Measurements from ENCODE around the gene PCK1. TPM values are rescaled to one million over a fixed set of nuclear protein-coding genes. Genes with fewer than 3 reads are reported as not detected.

The PCK1 gene
- total RNA-seq, 1 donor from 2014 or later = not detected

DNA sequence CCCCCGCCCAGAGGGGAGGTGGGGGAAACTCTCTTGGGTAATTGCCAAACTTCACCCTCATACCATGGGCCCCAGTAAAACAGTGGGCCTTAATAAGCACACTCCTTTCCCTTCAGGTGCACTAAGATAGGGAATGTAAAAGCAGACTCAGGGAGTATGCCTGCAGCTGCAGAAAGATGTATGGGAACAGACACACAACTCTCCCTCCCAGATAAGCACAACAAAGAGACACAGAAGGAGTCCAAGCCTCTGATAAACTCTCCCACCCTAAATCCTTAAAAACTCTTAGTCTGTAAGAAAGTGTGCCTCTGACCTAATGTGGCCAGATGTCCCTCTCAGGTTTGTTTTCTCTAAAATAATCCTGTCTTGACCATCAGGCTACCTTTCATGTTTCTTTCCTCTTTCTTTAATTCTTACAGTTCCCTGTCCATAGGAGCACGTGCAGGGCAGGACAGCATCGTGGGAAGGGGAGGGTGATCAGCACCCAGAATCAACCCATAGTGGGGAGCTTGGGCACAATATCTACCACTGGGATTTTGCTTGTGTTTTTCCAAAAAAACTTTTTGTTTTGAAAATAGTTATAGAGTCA lies 24.7 kb upstream of the PCK1 start:
- intact Hi-C loops (cut with micrococcal nuclease) = no loop called here

DNA sequence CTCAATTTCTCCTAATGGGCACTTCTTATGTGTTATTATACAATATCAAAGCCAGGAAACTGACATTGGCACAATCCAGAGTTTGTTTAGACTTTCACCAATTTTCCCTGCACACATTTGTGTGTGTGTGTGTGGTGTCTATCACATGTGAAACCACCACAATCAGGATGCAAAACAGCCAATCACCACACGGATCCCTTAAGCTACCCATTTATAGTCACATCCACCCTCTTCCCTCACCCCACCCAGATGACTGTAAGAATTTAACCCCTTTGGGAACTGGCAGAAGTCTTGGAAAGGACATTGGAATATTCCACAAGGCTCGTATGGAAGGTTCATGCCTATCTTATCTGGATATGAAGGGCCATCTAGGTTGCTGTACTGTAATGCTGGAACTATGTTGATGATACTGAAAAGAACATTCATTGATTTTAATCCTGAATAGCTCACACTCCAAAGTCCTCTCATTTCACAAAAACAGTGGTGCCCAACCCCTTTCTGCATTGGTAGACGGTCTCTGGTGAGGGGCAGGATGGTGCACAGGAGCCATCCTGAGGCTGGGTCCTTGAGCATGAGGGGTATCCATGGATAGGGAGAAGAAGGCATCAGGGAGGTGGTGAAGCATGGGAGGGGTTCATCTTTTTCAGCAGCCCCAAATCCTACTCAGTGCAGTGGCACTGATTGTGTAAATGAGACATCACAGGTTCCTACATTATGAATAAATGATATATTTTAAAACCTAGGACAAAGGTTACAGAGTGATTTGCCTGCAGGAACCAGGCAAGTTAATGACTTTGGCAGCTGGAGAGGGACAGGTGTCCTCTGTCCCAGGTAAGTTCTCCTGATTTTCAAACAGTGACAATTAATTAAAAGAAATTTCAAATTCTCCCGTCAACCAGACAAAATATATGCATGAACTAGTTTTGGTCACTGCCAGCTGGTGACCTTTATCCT lies 23.9 kb upstream of the PCK1 start:
- intact Hi-C loops (cut with micrococcal nuclease) = no loop called here

- intact Hi-C loops (cut with micrococcal nuclease) = no loop called here
These were observed 23.1 kb upstream of the PCK1 start for GRCh38 chr20:57537822-57538221.

- intact Hi-C loops (cut with micrococcal nuclease) = no loop called here
These were observed 21.0 kb upstream of the PCK1 start for GRCh38 chr20:57539889-57540288.

DNA sequence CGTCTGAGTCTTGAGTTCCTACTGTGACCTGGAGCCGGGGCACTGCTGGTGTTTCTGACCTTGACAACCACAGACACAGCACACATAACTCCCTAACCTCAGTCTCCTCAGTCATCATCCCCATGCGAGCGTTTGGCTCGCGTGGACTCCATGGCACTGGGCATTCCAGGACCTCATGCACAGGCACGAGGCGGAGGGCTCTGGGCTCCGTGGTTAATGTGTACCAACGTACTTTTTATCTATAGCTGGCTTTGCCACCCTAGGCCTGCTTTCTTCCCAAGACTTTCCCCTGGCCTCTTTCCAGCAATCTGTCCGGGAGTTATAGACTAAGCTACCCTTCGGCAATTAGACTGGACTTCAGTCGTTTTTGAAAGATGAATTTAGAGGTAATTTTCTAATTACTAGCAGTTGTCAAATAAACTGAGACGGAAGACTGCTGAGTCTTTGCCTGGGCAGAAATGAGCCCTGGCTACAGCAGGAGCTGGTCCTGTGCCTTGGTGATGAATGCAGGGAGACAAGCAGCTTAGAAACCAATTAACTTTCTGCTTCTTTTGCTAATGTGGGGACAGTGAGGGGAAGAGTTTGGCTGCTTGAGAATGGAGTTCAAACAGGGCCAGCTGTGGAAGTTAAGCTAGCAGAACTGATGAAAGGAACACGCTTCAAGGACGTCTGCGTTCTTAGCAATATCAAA lies 19.9 kb upstream of the PCK1 start:
- intact Hi-C loops (cut with micrococcal nuclease) = no loop called here

GRCh38 chr20:57543754-57544153 lies 17.2 kb upstream of the PCK1 start:
- intact Hi-C loops (cut with micrococcal nuclease) = no loop called here

DNA sequence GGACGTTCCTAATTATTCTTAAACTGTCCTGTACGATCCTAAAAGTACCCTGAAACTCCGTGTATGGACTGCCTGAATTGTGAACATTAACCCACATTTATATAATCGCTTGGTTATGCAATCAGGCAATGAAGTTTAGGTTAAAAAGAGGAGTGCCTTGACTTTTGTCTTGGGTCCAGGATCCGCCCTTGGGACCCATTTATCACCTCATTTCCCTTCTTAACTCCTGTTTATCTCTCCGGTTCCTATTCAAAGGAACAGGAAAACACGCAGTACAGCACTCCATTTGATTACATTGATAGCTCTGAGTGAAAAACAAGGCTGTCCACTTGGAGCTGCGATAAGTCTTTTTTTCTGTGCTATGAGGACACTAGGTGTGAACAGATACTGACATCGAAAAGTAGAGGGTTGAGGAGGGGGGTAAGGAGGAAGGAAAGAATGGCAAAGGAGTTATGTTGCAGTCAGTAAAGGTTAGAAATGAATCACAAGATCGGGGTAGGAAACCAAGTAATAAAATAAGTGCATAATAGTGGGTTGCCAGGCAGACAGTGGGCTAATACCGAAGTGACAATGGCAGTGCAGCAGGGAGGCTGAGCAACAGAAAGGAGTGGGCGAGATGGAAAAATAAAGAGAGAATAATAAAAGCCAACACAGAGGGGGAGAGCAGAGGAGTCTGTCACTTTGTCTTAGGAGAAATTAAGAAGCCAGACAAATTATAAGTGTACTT lies 15.9 kb upstream of the PCK1 start:
- intact Hi-C loops (cut with micrococcal nuclease) = no loop called here

GRCh38 chr20:57545927-57546662 lies 14.8 kb upstream of the PCK1 start:
- intact Hi-C loops (cut with micrococcal nuclease) = no loop called here

DNA sequence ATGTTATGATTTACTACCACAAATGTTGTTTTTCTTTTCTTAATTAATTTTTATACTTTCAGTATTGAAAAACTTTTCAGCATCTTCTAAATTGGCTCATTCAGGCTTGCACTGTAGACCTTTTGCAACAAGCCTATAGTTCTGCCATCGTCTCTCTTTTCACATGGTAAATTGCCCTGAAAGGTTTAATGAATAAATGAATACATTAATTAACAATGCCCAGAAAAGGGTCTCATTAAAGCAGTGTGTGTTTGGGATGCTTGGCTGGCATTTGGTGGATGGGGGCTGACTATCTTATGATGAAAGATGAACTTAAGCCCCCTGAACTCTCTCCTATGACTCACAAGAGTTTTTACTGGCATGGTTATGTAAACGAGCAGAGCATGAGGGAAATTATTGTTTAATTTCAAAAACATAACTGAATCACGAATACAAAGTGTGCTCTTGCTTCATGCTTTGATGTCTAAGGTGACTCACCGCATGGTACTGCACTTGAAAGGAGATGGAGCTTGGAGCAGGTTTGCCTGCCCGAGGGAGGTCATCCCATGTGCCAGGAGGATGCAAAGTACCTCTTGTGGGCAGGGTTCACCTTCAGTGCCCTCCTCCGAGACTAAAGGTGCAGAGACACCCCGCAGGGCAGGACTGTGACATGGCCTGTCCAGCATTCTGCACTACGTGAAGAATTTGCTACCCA lies 13.8 kb upstream of the PCK1 start:
- intact Hi-C loops (cut with micrococcal nuclease) = no loop called here

- intact Hi-C loops (cut with micrococcal nuclease) = no loop called here
These were observed 12.5 kb upstream of the PCK1 start for GRCh38 chr20:57548177-57549058.

DNA sequence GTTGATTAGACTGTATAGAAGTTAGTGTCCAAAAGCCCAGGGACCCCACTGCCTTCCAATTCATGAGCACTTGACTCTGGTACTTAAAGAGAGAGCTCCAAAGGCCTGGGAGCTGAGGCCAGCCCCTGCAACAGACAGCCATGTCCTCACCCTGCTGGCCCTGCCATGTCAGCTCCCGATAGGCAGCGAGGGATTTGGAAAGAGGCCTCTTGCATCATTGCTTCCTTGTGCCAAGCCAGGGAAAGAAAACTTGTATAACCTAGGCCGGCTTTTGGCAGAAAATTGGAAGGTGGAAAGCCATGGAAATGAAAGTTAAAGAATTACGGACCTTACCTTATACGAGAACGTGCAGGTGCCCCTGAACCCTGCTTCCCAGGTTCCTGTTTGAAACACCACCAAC lies 8.4 kb upstream of the PCK1 start:
- intact Hi-C loops (cut with micrococcal nuclease) = no loop called here

- intact Hi-C loops (cut with micrococcal nuclease) = no loop called here
These were observed 7.4 kb upstream of the PCK1 start for GRCh38 chr20:57553376-57554018.

- intact Hi-C loops (cut with micrococcal nuclease) = no loop called here
These were observed 5.3 kb upstream of the PCK1 start for GRCh38 chr20:57555457-57556184.

DNA sequence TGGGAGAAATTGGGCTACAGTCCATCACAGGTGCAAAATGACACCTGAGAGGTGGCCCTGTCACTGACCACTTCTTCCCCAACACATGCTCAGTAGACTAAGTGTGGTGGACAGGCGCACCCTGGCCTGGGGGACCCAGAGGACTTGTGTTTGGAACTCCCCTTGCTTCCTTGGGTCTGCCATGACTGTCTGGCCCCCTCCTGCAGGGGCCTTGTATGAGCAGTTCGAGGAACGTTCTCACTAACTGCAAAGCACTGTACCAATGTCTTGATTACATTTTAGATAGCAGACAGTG lies 4.0 kb upstream of the PCK1 start:
- intact Hi-C loops (cut with micrococcal nuclease) = no loop called here

- intact Hi-C loops (cut with micrococcal nuclease) = no loop called here
These were observed 2.8 kb upstream of the PCK1 start for GRCh38 chr20:57557926-57558613.

DNA sequence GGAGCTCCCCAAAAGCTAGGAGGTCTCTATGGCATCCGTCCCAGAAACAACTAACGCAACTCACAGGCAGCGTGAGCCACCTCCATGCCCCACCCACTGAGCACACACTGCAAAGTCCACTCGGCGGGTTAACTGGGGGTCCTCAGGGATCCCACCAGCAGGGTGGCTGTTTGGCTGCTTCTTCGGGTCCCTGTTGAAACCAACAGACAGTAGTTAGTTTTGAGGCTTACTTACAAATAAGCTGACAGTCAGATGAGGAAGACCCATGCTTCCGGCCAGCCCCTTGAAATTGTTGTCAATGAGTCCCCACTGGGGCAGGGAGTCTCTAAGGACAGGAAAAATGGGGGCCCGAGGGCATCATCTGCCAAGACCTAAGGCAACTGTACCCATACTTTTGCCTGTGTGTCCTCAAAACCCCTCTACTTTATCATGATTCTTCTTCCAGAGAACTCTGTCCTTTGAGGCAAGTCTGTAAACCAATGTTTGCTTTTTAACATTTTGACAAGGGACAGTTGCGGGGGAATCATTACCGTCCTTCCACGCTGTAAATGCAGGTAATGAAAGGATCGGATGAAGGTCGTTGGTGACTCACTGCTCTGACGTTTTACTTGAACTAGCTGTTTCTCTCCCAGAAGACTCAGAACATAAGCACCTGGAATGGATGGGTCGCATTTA lies 2.2 kb upstream of the PCK1 start:
- intact Hi-C loops (cut with micrococcal nuclease) = no loop called here

DNA sequence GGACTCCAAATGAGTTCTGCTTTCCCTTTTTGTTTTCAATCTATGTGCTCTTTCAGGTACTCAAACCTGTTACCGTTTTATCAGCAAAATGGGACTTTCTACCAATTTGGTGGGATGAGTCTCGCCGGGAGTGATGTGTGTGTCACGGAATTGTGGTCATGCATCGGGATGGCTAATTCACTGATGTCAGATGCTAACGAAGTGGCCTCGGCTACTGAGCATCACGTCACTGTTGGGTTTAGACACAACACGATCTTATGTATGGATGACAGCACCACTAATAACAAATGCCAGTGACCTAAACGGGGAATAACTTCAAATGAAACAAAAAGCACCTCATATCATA lies 1.6 kb upstream of the PCK1 start:
- intact Hi-C loops (cut with micrococcal nuclease) = no loop called here
